Smooth muscle cell of the umbilical artery (primary cell): Measurements from ENCODE around the gene USP17L27. TPM values are rescaled to one million over a fixed set of nuclear protein-coding genes. Genes with fewer than 3 reads are reported as not detected.

Experiments
- total RNA-seq: library from RNA; depleted of rRNA; stranded (reverse); fragments of >200 nt; gene quantifications from 2 replicates; pipeline ENCODE4 v1.2.3, GENCODE V29; 2014

USP17L27 gene, protein sequence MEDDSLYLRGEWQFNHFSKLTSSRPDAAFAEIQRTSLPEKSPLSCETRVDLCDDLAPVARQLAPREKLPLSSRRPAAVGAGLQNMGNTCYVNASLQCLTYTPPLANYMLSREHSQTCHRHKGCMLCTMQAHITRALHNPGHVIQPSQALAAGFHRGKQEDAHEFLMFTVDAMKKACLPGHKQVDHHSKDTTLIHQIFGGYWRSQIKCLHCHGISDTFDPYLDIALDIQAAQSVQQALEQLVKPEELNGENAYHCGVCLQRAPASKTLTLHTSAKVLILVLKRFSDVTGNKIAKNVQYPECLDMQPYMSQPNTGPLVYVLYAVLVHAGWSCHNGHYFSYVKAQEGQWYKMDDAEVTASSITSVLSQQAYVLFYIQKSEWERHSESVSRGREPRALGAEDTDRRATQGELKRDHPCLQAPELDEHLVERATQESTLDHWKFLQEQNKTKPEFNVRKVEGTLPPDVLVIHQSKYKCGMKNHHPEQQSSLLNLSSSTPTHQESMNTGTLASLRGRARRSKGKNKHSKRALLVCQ
- total RNA-seq, result not detected in 2 replicates

GRCh38 chr4:9343848-9344247, at the start of gene USP17L27:
Gene USP17L27, plus strand, starts transcription at chr4:9344148. Its CDS starts 0 bp downstream, at chr4:9344148.

GRCh38 chr4:9324865-9325264, 19.1 kb upstream of the USP17L27 start, which contains the start of gene USP17L24:
Gene USP17L24, plus strand, starts transcription at chr4:9325165. Its CDS starts 0 bp downstream, at chr4:9325165.

GRCh38 chr4:9329611-9330010, 14.3 kb upstream of the USP17L27 start, which contains the start of gene USP17L25:
Gene USP17L25, plus strand, starts transcription at chr4:9329911. Its CDS starts 0 bp downstream, at chr4:9329911.

GRCh38 chr4:9334358-9334757, 9.6 kb upstream of the USP17L27 start, which contains the start of gene USP17L26:
Gene USP17L26, plus strand, starts transcription at chr4:9334658. Its CDS starts 0 bp downstream, at chr4:9334658.

GRCh38 chr4:9339103-9339502, 4.8 kb upstream of the USP17L27 start, which contains the start of gene USP17L5:
Gene USP17L5, plus strand, starts transcription at chr4:9339403. Its CDS starts 0 bp downstream, at chr4:9339403.

GRCh38 chr4:9348593-9348992, 4.6 kb downstream of the USP17L27 start, which contains the start of gene USP17L28:
Gene USP17L28, plus strand, starts transcription at chr4:9348893. Its CDS starts 0 bp downstream, at chr4:9348893.

GRCh38 chr4:9353338-9353737, 9.4 kb downstream of the USP17L27 start, which contains the start of gene USP17L29:
Gene USP17L29, plus strand, starts transcription at chr4:9353638. Its CDS starts 0 bp downstream, at chr4:9353638.

GRCh38 chr4:9362829-9363228, 18.9 kb downstream of the USP17L27 start, which contains the start of gene USP17L30:
Gene USP17L30, plus strand, starts transcription at chr4:9363129. Its CDS starts 0 bp downstream, at chr4:9363129.

Other genes starting within 250 kb of the USP17L27 start
- not detected in 2 replicates for gene FAM90A26, start 173.7 kb upstream of the USP17L27 start, total RNA-seq
- not detected in 2 replicates for gene USP17L10, start 133.5 kb upstream of the USP17L27 start, total RNA-seq
- not detected in 2 replicates for gene USP17L11, start 128.7 kb upstream of the USP17L27 start, total RNA-seq
- gene USP17L12, start 124.0 kb upstream of the USP17L27 start, total RNA-seq, result not detected in 2 replicates
- not detected in 2 replicates for gene USP17L13, start 119.3 kb upstream of the USP17L27 start, total RNA-seq
- gene USP17L15, start 109.8 kb upstream of the USP17L27 start, total RNA-seq, result not detected in 2 replicates
- gene USP17L17, start 100.3 kb upstream of the USP17L27 start, total RNA-seq, result not detected in 2 replicates
- not detected in 2 replicates for gene USP17L18, start 95.5 kb upstream of the USP17L27 start, total RNA-seq
- not detected in 2 replicates for gene USP17L19, start 90.8 kb upstream of the USP17L27 start, total RNA-seq
- gene USP17L20, start 86.0 kb upstream of the USP17L27 start, total RNA-seq, result not detected in 2 replicates
- gene USP17L21, start 81.3 kb upstream of the USP17L27 start, total RNA-seq, result not detected in 2 replicates
- gene USP17L22, start 76.5 kb upstream of the USP17L27 start, total RNA-seq, result not detected in 2 replicates
- not detected in 2 replicates for gene USP17L24, start 19.0 kb upstream of the USP17L27 start, total RNA-seq
- not detected in 2 replicates for gene USP17L25, start 14.2 kb upstream of the USP17L27 start, total RNA-seq
- not detected in 2 replicates for gene USP17L26, start 9.5 kb upstream of the USP17L27 start, total RNA-seq
- gene USP17L5, start 4.7 kb upstream of the USP17L27 start, total RNA-seq, result not detected in 2 replicates
- not detected in 2 replicates for gene USP17L28, start 4.7 kb downstream of the USP17L27 start, total RNA-seq
- not detected in 2 replicates for gene USP17L29, start 9.5 kb downstream of the USP17L27 start, total RNA-seq
- not detected in 2 replicates for gene USP17L30, start 19.0 kb downstream of the USP17L27 start, total RNA-seq
- not detected in 2 replicates for gene DEFB131A, start 100.3 kb downstream of the USP17L27 start, total RNA-seq